Activated naive CD8-positive, alpha-beta T cell treated with anti-CD3 and anti-CD28 coated beads, Interleukin-2, amount 10 ng/mL, durations not matched to agents 7 days and 5 days (primary cell): ENCODE results near the gene CSKMT. TPM values are rescaled to one million over a fixed set of nuclear protein-coding genes. Genes with fewer than 3 reads are reported as not detected.
"Not testable (repeated sequence)": the region's sequence is repeated elsewhere in the genome, so short reads cannot be mapped to it uniquely, and the experiment has no call there.

Source experiments
- ATAC-seq: fragments of 150-1000 bp; cut with Tn5 transposase; one replicate; pipeline ENCODE4 v1.10.0; 2021; ENCODE audit warnings: low read depth, moderate library complexity
- POLR2A ChIA-PET: fragments of 350-600 bp; sonication (Branson Sonifier 250); formaldehyde crosslinking; loops from one replicate; lab custom pipeline; 2021; ENCODE audit warnings: antibody characterized with exemption; lab: Charles Lee
- DNase-seq: peaks from one replicate; pipeline ENCODE4 v3.0.0; 2021
- H3K27ac Mint-ChIP-seq: one replicate; pipeline ENCODE4 v1.8.0; 2022; ENCODE audit warnings: mild to moderate bottlenecking, mixed read lengths
- H3K27me3 Mint-ChIP-seq: one replicate; pipeline ENCODE4 v1.8.0; 2022; ENCODE audit warnings: mild to moderate bottlenecking, moderate library complexity, mixed read lengths
- H3K36me3 Mint-ChIP-seq: one replicate; pipeline ENCODE4 v1.8.0; 2021; ENCODE audit warnings: mild to moderate bottlenecking, mixed read lengths
- H3K4me1 Mint-ChIP-seq: one replicate; pipeline ENCODE4 v1.8.0; 2021; ENCODE audit warnings: mixed read lengths
- H3K4me3 Mint-ChIP-seq: one replicate; pipeline ENCODE4 v1.8.0; 2022; ENCODE audit warnings: mild to moderate bottlenecking, moderate library complexity, mixed read lengths
- H3K9me3 Mint-ChIP-seq: one replicate; pipeline ENCODE4 v1.8.0; 2021; ENCODE audit warnings: mixed read lengths
- total RNA-seq, 2 experiments: library from RNA; stranded (reverse); gene quantifications; one replicate each; pipeline ENCODE4 v1.2.3, GENCODE V29; 2021

Gene CSKMT
- total RNA-seq, 2 experiments from 2014 or later, result 23.3 to 27.3 TPM

DNA sequence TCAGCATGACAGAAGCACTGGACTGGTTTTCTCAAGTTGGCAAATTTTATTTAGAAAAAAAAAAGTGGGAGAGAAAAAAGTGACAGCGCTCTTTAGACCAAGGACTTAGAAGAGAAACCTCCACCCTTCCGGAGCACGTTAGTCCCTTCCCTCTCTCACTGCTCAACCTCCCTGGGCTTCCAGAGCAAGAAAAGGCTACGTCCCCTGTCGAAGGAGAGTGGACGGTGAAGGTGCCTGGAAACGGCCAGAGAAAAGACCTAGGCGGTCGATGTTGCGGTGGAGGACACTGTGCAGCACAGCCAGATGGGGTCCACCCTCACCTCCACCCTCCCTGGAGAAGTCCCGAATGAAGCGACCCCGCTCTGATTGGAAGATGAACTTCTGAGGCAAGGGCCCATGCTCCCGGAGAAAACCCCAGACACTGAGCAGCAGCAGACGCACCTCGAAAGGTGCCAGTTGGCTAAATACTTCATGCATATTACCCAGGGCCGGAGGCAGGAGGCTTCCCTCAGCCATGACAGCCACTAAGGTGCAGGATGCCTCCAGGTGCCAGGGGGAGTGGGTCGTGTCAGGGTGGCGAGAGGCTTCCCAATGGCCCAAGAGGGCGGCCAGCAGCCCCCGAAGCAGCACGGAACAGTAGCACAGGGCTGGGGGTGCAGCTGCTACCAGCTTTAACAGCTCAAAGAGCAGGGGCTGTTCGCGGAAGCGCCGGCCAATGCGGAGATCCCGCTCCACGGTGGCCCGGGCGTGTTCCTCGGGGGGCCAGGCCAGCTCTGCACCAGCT, 18.1 kb upstream of the CSKMT start:
- Mint-ChIP-seq H3K27me3 (no peaks in the 10 kb centered on the region), H3K4me1 (peaks cover 24% of the 10 kb centered on the region), H3K36me3 (peaks cover 8% of the 10 kb centered on the region), H3K27ac (peak overlapping the region; percentile 96), H3K9me3 (no peaks in the 10 kb centered on the region), H3K4me3 (peak overlapping the region; percentile 99)
- POLR2A ChIA-PET, result interaction anchor here (0.6 to 7.3 kb wide), 17 partner anchors 10 to 194 kb away, joined by 3 to 76 read pairs (median 13); partner anchors contain the start of genes B3GAT3, C11orf98, CSKMT and EEF1G
- no peak for DNase-seq
- ATAC-seq, result no peak

DNA sequence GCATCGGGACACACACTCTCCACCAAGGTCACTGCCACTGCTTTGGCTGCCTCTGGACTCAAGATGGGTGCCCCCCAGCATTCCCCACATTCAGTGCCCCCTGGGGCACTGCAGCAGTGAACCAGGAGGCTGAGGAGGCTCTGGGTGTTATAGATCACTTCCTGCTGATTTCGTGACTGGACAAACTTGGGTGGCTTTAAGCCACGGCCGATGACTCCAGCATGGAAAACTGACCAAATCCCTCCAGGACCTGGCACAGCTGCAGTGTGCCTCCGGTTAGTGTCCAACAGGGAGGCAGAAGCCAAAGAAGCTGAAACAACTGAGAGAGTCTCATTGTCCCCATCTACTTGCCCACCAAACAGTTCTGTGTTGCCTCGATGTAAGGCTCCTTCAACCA, 17.5 kb upstream of the CSKMT start:
- POLR2A ChIA-PET, result interaction anchor here (0.9 to 5.5 kb wide), 8 partner anchors 10 to 194 kb away, joined by 3 to 40 read pairs (median 8); partner anchors contain the start of genes B3GAT3, C11orf98, CSKMT and HNRNPUL2
- ATAC-seq (no peak), DNase-seq (no peak)
- H3K36me3 Mint-ChIP-seq, result peaks cover 8% of the 10 kb centered on the region
- no peaks in the 10 kb centered on the region for H3K9me3 Mint-ChIP-seq
- H3K4me1 Mint-ChIP-seq, result peaks cover 25% of the 10 kb centered on the region
- H3K27ac Mint-ChIP-seq, result no peak overlapping the region
- H3K27me3 Mint-ChIP-seq, result no peaks in the 10 kb centered on the region
- H3K4me3 Mint-ChIP-seq, result no peak overlapping the region

DNA sequence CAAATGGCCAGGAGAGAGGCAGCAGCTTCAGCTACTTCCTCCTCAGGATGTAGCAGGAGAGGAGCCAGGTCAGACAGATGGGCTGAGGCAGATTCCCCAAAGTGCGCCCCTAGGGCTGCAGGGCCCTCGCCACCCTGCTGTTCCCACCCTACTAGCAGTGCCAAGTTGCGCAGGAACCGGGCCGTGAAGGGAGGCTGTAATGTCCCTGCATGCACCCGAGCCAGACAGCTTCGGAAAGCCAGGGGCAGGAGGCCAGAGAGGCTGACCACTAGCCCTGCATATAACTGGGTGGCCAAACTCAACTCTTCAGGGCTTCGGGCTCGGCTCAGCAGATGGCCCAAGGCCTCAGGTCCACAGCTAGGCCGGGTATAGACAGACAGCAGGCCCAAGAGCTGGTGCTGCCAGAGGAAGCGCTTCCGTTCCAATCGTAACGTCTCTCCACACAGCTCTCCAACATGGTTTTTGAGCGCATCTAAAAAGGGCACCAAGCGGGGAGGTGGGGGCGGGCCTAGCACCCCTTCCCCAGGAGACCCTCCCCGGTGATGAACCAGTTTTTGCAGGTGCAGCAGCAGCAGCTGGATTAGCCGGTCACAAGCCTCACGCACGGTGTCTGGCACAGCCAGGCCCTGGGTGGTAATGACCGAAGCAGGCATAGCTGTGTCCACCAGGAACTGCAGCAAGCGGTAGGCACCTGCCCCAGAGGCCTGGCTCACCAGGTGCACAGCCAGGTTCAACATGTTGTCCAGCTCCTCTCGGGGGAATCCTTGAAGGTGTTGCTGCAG, 16.7 kb upstream of the CSKMT start:
- Mint-ChIP-seq H3K36me3 (peaks cover 8% of the 10 kb centered on the region), H3K27me3 (no peaks in the 10 kb centered on the region), H3K4me1 (peaks cover 26% of the 10 kb centered on the region), H3K27ac (no peak overlapping the region), H3K4me3 (no peak overlapping the region), H3K9me3 (no peaks in the 10 kb centered on the region)
- DNase-seq (no peak), ATAC-seq (no peak)
- POLR2A ChIA-PET, result interaction anchor here (0.6 to 5.5 kb wide), 10 partner anchors 11 to 193 kb away, joined by 3 to 40 read pairs (median 4); partner anchors contain the start of genes B3GAT3, C11orf98, CSKMT and HNRNPUL2

DNA sequence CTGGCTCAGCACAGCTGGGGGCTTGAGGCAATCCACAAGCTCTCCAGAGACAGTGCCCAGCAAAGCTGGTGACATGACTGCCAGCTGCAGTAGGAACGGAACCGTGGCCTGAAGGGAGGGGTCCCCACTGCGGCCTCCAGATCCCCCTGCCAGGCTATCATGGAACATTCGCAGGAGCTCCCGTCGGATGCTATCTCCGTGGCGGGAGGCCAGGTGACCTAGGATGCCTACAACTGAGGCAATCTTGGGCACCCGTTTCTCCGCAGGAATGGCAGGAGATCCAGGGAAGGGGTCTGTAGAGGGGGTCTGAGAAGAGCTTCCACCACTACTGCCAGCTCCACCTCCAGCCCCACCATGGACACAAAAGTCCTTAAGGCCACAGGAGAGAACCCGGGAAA, 16.1 kb upstream of the CSKMT start:
- Mint-ChIP-seq H3K4me1 (peaks cover 29% of the 10 kb centered on the region), H3K4me3 (no peak overlapping the region), H3K9me3 (no peaks in the 10 kb centered on the region), H3K27ac (no peak overlapping the region), H3K36me3 (peaks cover 10% of the 10 kb centered on the region), H3K27me3 (no peaks in the 10 kb centered on the region)
- POLR2A ChIA-PET, result interaction anchor here (0.6 to 5.5 kb wide), 7 partner anchors 16 to 57 kb away, joined by 3 to 40 read pairs (median 7); partner anchors contain the start of genes B3GAT3, C11orf98, CSKMT and LBHD1
- DNase-seq (no peak), ATAC-seq (no peak)

DNA sequence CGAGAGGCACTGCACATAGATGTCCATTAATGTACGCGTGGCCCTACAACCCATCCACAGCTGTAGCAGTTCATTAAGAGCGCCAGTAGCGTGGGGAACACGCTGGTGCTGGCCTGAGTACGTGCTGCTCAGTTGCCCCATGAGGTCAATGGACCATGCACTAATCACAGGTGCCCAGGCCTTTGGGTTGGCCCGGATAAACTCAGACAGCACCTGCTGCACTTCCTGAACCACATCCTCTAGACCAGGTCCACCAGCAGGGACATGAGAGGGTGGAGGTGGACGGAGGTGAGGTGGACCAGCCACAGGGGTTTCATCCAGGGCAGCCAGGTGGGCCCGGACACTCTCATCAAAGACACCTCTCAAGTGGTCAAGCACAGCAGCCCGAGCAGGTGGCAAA, 15.6 kb upstream of the CSKMT start:
- Mint-ChIP-seq H3K4me3 (no peak overlapping the region), H3K27me3 (no peaks in the 10 kb centered on the region), H3K36me3 (peaks cover 10% of the 10 kb centered on the region), H3K27ac (no peak overlapping the region), H3K9me3 (no peaks in the 10 kb centered on the region), H3K4me1 (peaks cover 28% of the 10 kb centered on the region)
- POLR2A ChIA-PET, result interaction anchor here (0.6 to 5.5 kb wide), 7 partner anchors 8 to 58 kb away, joined by 3 to 40 read pairs (median 7); partner anchors contain the start of genes B3GAT3, C11orf98, CSKMT and LBHD1
- DNase-seq (no peak), ATAC-seq (no peak)

DNA sequence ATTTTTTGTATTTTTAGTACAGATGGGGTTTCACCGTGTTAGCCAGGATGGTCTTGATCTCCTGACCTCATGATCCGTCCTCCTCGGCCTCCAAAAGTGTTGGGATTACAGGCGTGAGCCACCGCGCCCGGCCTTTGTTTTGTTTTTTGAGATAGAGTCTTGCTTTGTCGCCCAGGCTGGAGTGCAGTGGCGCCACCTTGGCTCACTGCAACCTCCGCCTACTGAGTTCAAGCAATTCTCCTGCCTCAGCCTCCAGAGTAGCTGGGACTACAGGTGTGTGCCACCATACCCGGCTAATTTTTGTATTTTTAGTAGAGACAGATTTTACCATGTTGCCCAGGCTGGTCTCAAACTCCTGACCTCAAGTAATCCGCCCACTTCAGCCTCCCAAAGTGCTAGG, 14.8 kb upstream of the CSKMT start:
- not testable (repeated sequence) for DNase-seq, H3K27ac Mint-ChIP-seq, H3K36me3 Mint-ChIP-seq, H3K9me3 Mint-ChIP-seq, H3K4me3 Mint-ChIP-seq, H3K27me3 Mint-ChIP-seq, ATAC-seq
- H3K4me1 Mint-ChIP-seq, result peaks cover 23% of the 10 kb centered on the region
- POLR2A ChIA-PET, result interaction anchor here (0.9 to 1.2 kb wide), 2 partner anchors 22 to 49 kb away, joined by 5 to 6 read pairs; partner anchors contain the start of genes LBHD1 and MTA2

DNA sequence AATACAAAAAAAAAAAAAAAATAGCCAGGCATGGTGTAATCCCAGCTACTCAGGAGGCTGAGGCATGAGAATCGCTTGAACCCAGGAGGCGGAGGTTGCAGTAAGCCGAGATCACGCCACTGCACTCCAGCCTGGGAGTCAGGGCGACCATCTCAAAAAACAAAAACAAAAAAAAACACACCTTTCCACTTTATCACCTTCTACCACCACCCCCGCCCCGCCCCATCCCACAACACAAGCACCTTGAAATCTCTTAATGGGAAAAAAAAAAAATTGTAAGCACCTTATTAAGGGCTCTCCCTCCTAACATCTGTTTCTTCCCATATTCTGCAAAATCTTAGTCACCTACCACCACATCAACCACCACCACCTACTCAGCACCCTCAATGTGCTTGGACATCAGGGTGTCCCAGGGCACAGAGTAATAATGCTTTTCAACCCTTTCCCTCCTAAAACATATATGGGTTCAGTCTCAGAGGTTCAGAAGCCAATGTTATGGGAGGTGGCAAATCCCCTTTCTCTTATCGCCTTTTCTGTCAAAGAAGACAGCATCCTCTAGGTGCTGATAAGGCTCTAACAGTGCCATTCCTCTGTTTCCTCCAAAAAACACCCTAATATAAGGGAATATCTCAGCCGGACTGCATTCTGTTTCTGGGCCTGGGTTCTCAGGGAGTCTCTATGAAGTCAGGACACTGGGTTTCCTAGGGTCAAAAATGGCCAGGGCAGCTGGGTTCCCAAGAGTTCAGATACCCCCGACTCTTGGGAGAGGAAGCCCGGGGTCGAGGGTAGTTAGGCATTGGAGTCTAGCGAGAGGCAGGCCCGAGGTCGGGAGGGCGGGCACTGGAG, 12.7 kb upstream of the CSKMT start:
- H3K4me1 Mint-ChIP-seq, result peaks cover 17% of the 10 kb centered on the region
- no peak for DNase-seq
- peak overlapping the region; percentile 91 for H3K27ac Mint-ChIP-seq
- no peak for ATAC-seq
- peak overlapping the region; percentile 94 for H3K4me3 Mint-ChIP-seq
- no peaks in the 10 kb centered on the region for H3K9me3 Mint-ChIP-seq
- H3K36me3 Mint-ChIP-seq, result peaks cover 4% of the 10 kb centered on the region
- POLR2A ChIA-PET, result interaction anchor here (0.7 to 8.4 kb wide), 22 partner anchors 9 to 250 kb away, joined by 3 to 187 read pairs (median 5); partner anchors contain the start of genes B3GAT3, C11orf98, CSKMT and EEF1G
- no peaks in the 10 kb centered on the region for H3K27me3 Mint-ChIP-seq

DNA sequence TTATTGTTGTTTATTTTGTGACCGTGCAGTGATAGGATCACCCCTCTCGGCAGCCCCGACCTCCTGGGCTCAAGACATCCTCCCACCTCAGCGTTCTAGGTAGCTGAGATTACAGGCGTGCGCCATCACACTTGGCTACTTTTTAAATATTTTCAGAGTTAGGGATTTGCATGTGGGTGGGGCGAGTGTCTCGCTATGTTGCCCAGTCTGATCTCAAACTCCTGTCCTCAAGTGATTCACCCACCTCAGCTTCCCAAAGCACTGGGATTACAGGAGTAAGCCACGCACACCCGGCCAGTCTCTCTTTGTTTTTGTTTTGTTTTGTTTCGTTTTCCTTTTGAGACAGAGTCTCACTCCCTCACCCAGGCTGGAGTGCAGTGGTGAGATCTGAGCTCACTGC, 10.8 kb upstream of the CSKMT start:
- ATAC-seq, result no peak
- H3K4me1 Mint-ChIP-seq, result peaks cover 17% of the 10 kb centered on the region
- H3K9me3 Mint-ChIP-seq, result no peaks in the 10 kb centered on the region
- H3K36me3 Mint-ChIP-seq, result peaks cover 4% of the 10 kb centered on the region
- peak overlapping the region; percentile 63 for H3K27ac Mint-ChIP-seq
- POLR2A ChIA-PET, result interaction anchor here (0.6 to 8.4 kb wide), 5 partner anchors 11 to 101 kb away, joined by 4 to 187 read pairs (median 8); partner anchors contain the start of genes C11orf98, CSKMT, LBHD1 and TUT1
- no peak for DNase-seq
- no peaks in the 10 kb centered on the region for H3K27me3 Mint-ChIP-seq
- H3K4me3 Mint-ChIP-seq, result peak overlapping the region; percentile 37

DNA sequence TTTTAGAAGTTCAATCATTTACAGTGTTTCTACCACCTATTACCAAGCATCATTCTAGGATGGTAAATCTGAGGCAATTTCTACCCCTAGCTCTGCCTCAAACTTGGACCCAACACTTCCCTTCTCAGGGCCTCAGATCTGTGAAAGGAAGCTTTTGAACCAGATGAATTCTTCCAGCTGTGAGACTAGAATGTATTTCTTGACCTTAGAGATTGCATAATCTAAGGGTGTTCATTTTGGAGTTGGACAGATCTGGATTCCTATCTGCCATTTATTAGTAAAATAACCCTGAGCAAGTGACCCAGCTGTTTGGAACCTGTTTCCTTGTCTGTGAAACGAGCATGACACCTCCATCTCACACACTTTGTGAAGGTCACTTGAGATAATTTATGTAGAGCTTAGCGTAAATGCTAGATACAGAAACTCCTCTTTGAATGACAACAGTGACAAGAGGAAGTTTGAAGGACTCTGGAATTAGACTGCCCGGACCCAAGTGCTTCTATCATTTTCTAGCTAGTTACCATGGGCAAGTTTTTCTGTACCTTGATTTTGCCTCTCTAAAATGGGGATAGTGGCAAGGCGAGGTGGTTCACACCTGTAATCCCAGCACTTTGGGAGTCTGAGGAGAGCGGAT, 8.2 kb upstream of the CSKMT start:
- H3K4me1 Mint-ChIP-seq, result peaks cover 13% of the 10 kb centered on the region
- H3K27ac Mint-ChIP-seq, result no peak overlapping the region
- peaks cover 2% of the 10 kb centered on the region for H3K36me3 Mint-ChIP-seq
- ATAC-seq (no peak), DNase-seq (no peak)
- POLR2A ChIA-PET, result interaction anchor here (0.7 to 8.4 kb wide), 5 partner anchors 8 to 55 kb away, joined by 3 to 187 read pairs (median 5); partner anchors contain the start of genes B3GAT3, C11orf98, CSKMT and LBHD1
- no peaks in the 10 kb centered on the region for H3K27me3 Mint-ChIP-seq
- no peaks in the 10 kb centered on the region for H3K9me3 Mint-ChIP-seq
- H3K4me3 Mint-ChIP-seq, result no peak overlapping the region

DNA sequence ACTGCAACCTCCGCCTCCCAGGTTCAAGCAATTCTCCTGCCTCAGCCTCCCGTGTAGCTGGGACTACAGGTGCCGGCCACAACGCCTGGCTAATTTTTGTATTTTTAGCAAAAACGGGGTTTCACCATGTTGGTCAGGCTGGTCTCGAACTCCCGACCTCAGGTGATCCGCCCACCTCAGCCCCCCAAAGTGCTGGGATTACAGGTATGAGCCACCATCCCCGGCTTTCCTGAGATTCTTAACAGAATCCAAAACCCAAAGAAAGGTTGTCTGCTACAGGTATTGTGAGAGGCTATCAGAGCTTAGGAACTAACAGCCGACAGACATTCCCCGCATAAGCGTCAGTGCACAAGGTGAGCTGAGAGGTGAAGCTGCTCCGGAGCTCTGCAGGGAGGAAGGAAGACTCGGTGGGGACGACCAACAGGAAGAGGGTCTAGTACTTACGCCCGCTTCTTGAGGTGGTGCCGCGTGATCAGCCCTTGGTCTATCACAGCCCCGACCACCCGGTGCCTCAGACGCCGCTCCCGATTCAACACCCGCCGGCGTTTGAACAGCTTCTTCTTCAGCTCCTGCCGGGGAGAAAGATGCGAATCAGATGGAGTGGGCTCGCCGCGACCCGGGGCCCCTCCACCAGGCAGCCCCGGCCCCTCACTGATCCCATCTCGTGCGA, 572 bp upstream of the CSKMT start:
- H3K9me3 Mint-ChIP-seq, result no peaks in the 10 kb centered on the region
- H3K4me3 Mint-ChIP-seq, result peak overlapping the region; percentile 97
- DNase-seq (no peak), ATAC-seq (peak; percentile 58)
- H3K4me1 Mint-ChIP-seq, result peaks cover 29% of the 10 kb centered on the region
- no peaks in the 10 kb centered on the region for H3K27me3 Mint-ChIP-seq
- POLR2A ChIA-PET, result interaction anchor here (0.6 to 7.0 kb wide), 43 partner anchors 10 to 1301 kb away, joined by 3 to 187 read pairs (median 9); partner anchors contain the start of genes B3GAT3, BSCL2, EEF1G and EML3
- H3K27ac Mint-ChIP-seq, result peak overlapping the region; percentile 94
- H3K36me3 Mint-ChIP-seq, result peaks cover 19% of the 10 kb centered on the region

DNA sequence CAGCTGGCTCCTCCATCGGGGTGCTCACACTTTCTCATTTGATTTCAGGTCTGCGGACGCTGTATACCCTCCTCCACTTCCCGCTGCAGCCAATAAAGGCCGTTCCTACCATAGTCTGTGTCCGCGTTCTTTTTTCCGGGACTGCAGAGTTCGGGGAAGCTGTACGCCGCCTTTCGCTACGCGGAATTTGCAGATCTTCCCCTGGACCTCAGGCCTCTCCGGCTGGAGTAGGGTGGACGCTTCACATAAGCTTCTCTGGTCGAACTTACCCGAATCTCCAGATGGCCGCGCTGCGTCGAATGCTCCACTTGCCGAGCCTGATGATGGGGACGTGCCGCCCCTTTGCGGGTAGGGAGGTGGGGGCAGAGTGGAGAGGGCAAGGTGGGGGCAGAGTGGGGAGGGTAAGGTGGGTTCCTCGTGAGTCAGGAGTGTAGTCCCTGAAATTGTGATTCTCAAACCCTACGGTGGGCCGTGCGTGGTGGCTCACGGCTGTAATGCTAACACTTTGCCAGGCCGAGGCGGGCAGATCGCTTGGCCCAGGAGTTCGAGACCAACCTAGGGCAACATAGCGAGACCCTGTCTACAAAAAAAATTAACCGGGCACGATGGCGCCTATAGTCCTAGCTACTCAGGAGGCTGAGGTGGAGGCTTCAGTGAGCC, 617 bp downstream of the CSKMT start:
- H3K4me1 Mint-ChIP-seq, result peaks cover 36% of the 10 kb centered on the region
- DNase-seq (peak; percentile 69), ATAC-seq (peak; percentile 20)
- H3K9me3 Mint-ChIP-seq, result no peaks in the 10 kb centered on the region
- peaks cover 20% of the 10 kb centered on the region for H3K36me3 Mint-ChIP-seq
- POLR2A ChIA-PET, result interaction anchor here (0.8 to 7.0 kb wide), 37 partner anchors 9 to 293 kb away, joined by 3 to 187 read pairs (median 10); partner anchors contain the start of genes B3GAT3, BSCL2, EEF1G and EML3
- H3K27me3 Mint-ChIP-seq, result no peaks in the 10 kb centered on the region
- H3K4me3 Mint-ChIP-seq, result peak overlapping the region; percentile 97
- peak overlapping the region; percentile 94 for H3K27ac Mint-ChIP-seq
